GM19372 (cell line): Measurements from ENCODE around the gene SH2D5.

Experiments used
- ATAC-seq: cut with Tn5 transposase; IDR thresholded peaks from one replicate; pipeline ENCODE4 v1.9.1; 2021; ENCODE audit warnings: mild to moderate bottlenecking, low read depth, moderate library complexity; ENCODE audit not compliant: unreplicated experiment

The SH2D5 gene

GRCh38 chr1:20717452-20718342 is 14.8 kb downstream of the SH2D5 start, which contains the start of gene KIF17:
Gene KIF17, minus strand, starts transcription at chr1:20718007. Its CDS starts 301 bp downstream, at chr1:20717706.
- no peak for ATAC-seq

- no peak for ATAC-seq
Observed at GRCh38 chr1:20716232-20716631, 16.3 kb downstream of the SH2D5 start.

GRCh38 chr1:20715406-20715805 is 17.1 kb downstream of the SH2D5 start:
- no peak for ATAC-seq

GRCh38 chr1:20713440-20713839 is 19.1 kb downstream of the SH2D5 start:
- no peak for ATAC-seq

- ATAC-seq, result no peak
Observed at GRCh38 chr1:20712215-20712577, 20.3 kb downstream of the SH2D5 start.

GRCh38 chr1:20711285-20712214 is 21.0 kb downstream of the SH2D5 start:
- ATAC-seq, result no peak

- no peak for ATAC-seq
Observed at GRCh38 chr1:20710469-20711284, 21.8 kb downstream of the SH2D5 start.

- no peak for ATAC-seq
Observed at GRCh38 chr1:20709868-20710267, 22.6 kb downstream of the SH2D5 start.

GRCh38 chr1:20708891-20709290 is 23.6 kb downstream of the SH2D5 start:
- ATAC-seq, result no peak

- no peak for ATAC-seq
Observed at GRCh38 chr1:20708057-20708456, 24.4 kb downstream of the SH2D5 start.

GRCh38 chr1:20706841-20707240 is 25.7 kb downstream of the SH2D5 start:
- no peak for ATAC-seq

- no peak for ATAC-seq
Observed at GRCh38 chr1:20705203-20705755, 27.2 kb downstream of the SH2D5 start.

GRCh38 chr1:20704390-20705202 is 27.9 kb downstream of the SH2D5 start:
- no peak for ATAC-seq

GRCh38 chr1:20703124-20703756 is 29.3 kb downstream of the SH2D5 start:
- ATAC-seq, result no peak

- no peak for ATAC-seq
Observed at GRCh38 chr1:20702416-20702815, 30.1 kb downstream of the SH2D5 start.

GRCh38 chr1:20701847-20702246 is 30.7 kb downstream of the SH2D5 start:
- no peak for ATAC-seq

GRCh38 chr1:20701446-20701845 is 31.1 kb downstream of the SH2D5 start:
- ATAC-seq, result no peak

GRCh38 chr1:20700636-20701215 is 31.8 kb downstream of the SH2D5 start:
- ATAC-seq, result no peak
